ENCODE results near the gene UBE2H.

DNA sequence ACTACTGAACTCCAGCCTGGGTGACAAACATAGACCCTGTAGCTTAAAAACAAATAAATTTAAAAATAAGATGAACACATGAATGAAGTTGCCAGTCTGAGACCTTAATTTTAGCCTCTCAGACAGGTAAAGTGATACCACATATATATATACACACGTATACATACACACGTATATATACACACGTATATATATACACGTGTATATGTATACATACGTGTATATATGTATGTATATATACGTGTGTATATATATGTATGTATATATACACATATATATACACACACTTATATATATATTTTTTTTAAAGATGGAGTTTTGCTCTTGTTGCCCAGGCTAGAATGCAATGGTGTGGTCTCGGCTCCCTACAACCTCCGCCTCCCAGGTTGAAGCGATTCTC is 62.7 kb downstream of the UBE2H start:
- TF ChIP-seq, protein P1, sequence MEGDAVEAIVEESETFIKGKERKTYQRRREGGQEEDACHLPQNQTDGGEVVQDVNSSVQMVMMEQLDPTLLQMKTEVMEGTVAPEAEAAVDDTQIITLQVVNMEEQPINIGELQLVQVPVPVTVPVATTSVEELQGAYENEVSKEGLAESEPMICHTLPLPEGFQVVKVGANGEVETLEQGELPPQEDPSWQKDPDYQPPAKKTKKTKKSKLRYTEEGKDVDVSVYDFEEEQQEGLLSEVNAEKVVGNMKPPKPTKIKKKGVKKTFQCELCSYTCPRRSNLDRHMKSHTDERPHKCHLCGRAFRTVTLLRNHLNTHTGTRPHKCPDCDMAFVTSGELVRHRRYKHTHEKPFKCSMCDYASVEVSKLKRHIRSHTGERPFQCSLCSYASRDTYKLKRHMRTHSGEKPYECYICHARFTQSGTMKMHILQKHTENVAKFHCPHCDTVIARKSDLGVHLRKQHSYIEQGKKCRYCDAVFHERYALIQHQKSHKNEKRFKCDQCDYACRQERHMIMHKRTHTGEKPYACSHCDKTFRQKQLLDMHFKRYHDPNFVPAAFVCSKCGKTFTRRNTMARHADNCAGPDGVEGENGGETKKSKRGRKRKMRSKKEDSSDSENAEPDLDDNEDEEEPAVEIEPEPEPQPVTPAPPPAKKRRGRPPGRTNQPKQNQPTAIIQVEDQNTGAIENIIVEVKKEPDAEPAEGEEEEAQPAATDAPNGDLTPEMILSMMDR (conservative IDR thresholded peaks at IDR 0.05): no peak
- TF ChIP-seq ZFX (IDR thresholded peaks at IDR 0.05): no peak

Data from C4-2B (cell line).